GM19043 (cell line): ENCODE data around the gene FABP6.
"Not testable (repeated sequence)": the region's sequence is repeated elsewhere in the genome, so short reads cannot be mapped to it uniquely, and the experiment has no call there.

Experiments used
- ATAC-seq: cut with Tn5 transposase; IDR thresholded peaks from one replicate; pipeline ENCODE4 v1.9.1; 2021; ENCODE audit warnings: low read depth; ENCODE audit not compliant: unreplicated experiment

Gene FABP6

GRCh38 chr5:160219356-160219755 lies 9.9 kb upstream of the FABP6 start:
- ATAC-seq = no peak

GRCh38 chr5:160221082-160221481 lies 8.2 kb upstream of the FABP6 start:
- ATAC-seq = no peak

- ATAC-seq = no peak
Observed at GRCh38 chr5:160227012-160227411, 2.3 kb upstream of the FABP6 start.

GRCh38 chr5:160230686-160231527 lies 1.6 kb downstream of the FABP6 start:
- peak; percentile 39 for ATAC-seq

GRCh38 chr5:160231783-160232342 lies 2.6 kb downstream of the FABP6 start:
- ATAC-seq = no peak

GRCh38 chr5:160233215-160233614 lies 3.9 kb downstream of the FABP6 start:
- ATAC-seq = no peak

GRCh38 chr5:160235731-160236130 lies 6.4 kb downstream of the FABP6 start:
- ATAC-seq = no peak

- ATAC-seq = no peak
Observed at GRCh38 chr5:160237571-160238093, 8.3 kb downstream of the FABP6 start.

GRCh38 chr5:160240350-160240749 lies 11.0 kb downstream of the FABP6 start:
- no peak for ATAC-seq

GRCh38 chr5:160242145-160242544 lies 12.8 kb downstream of the FABP6 start:
- ATAC-seq = no peak

GRCh38 chr5:160245506-160246086 lies 16.3 kb downstream of the FABP6 start:
- ATAC-seq = no peak

- ATAC-seq = not testable (repeated sequence)
Observed at GRCh38 chr5:160249570-160249969, 20.3 kb downstream of the FABP6 start.

GRCh38 chr5:160250226-160250625 lies 20.9 kb downstream of the FABP6 start:
- ATAC-seq = no peak

- no peak for ATAC-seq
Observed at GRCh38 chr5:160250826-160251225, 21.5 kb downstream of the FABP6 start.

- ATAC-seq = no peak
Observed at GRCh38 chr5:160251406-160252155, 22.3 kb downstream of the FABP6 start.

- no peak for ATAC-seq
Observed at GRCh38 chr5:160252916-160253315, 23.6 kb downstream of the FABP6 start.

- no peak for ATAC-seq
Observed at GRCh38 chr5:160253441-160253840, 24.1 kb downstream of the FABP6 start.

- ATAC-seq = no peak
Observed at GRCh38 chr5:160254706-160255105, 25.4 kb downstream of the FABP6 start.

GRCh38 chr5:160259341-160259740 lies 30.0 kb downstream of the FABP6 start:
- no peak for ATAC-seq

GRCh38 chr5:160260006-160260775 lies 30.9 kb downstream of the FABP6 start:
- no peak for ATAC-seq
